Lower leg skin (tissue), 3 donors: ENCODE measurements around the gene MYO3A.

ENCODE experiments used
- CTCF ChIP-seq, 3 donors: fragments of 450-650 bp; IDR thresholded peaks; one replicate each; pipeline ENCODE4 v1.5.1; 2016; ENCODE audit warnings: antibody characterized with exemption in 3 of 3, mild to moderate bottlenecking in 3 of 3, moderate library complexity in 2 of 3
- POLR2A ChIP-seq, 2 donors: fragments of 450-650 bp; IDR thresholded peaks; one replicate each; pipeline ENCODE4 v1.6.1; 2016 to 2017; ENCODE audit warnings: antibody characterized with exemption in 2 of 2, mild to moderate bottlenecking in 1 of 2, moderate library complexity in 1 of 2

DNA sequence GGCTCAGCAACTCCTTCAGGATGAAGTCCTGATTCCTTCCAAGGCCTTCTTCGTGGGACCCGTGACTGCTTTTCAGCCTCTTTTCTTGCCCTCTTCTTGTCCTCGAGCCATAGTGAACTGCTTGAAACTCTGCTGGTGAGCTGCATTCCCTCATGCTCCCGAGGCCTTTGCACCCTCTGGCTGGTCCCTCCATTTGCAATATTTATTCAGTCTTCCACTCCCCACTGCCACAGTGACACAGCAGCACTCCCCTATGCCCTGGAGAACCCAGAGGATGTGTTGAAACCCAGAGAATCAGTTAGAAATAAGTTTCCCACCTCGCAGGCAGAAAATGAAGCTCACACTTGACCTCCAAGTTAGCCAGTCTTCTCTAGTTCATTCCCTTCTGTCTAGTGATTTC is 260.2 kb downstream of the MYO3A start:
- TF ChIP-seq POLR2A (IDR thresholded peaks at IDR 0.05) (no peak), CTCF (IDR thresholded peaks at IDR 0.05) (no peak)
